K562 (cell line): ENCODE results near the gene EIF3K. TPM values are rescaled to one million over a fixed set of nuclear protein-coding genes. Genes with fewer than 3 reads are reported as not detected.

Experiments used
- ATAC-seq: fragments of 200-7000 bp; cut with Tn5 transposase; 3 replicates; pipeline ENCODE4 v1.9.1; 2020; ENCODE audit warnings: moderate library complexity
- BruUV-seq: library from RNA; stranded (reverse); fragments of 400-500 nt; replicated peaks from 2 replicates; lab custom pipeline; 2021; lab: Mats Ljungman, UMichigan
- CTCF ChIA-PET: fragments of 300-600 bp; formaldehyde crosslinking; extraction: SDS; loops from one replicate; lab custom pipeline; 2021; ENCODE audit warnings: low intra/inter-chr PET ratio; lab: Yijun Ruan, JAX
- POLR2A ChIA-PET: fragments of 300-600, 350-650 bp; sonication (Branson Sonifier 250); formaldehyde crosslinking; extraction: SDS; loops from one replicate; lab custom pipeline; 2021; ENCODE audit warnings: antibody characterized with exemption, inconsistent platforms; lab: Yijun Ruan, JAX
- DNase-seq, 4 experiments: peaks; one replicate each; pipeline versions ENCODE4 v3.0.0 to v3.0.0-alpha.2; 2011 to 2018; ENCODE audit warnings: low spot score in 3 of 4, mixed read lengths in 3 of 4; ENCODE audit errors: extremely low read depth in 1 of 4
- FAIRE-seq: peaks from 2 replicates; lab custom pipeline; 2011; peaks lifted over from hg19 to GRCh38; lab: Jason Lieb, UNC
- H2AFZ ChIP-seq: 2 replicates; pipeline ENCODE4 v1.6.0; 2011; ENCODE audit warnings: low read depth, low read length, control low read depth, inconsistent platforms
- H3K27ac ChIP-seq: fragments of 200-600 bp; 3 replicates; pipeline ENCODE4 v1.8.0; 2011; ENCODE audit warnings: low read depth, mild to moderate bottlenecking, control low read depth, inconsistent platforms, low read length, moderate library complexity, mixed read lengths; ENCODE audit errors: extremely low read depth
- H3K27me3 ChIP-seq, 2 experiments: fragments of 300-600 bp in 1 of 2; 2 replicates in 1 of 2; 3 replicates in 1 of 2; pipeline versions ENCODE4 v1.6.0 to v1.8.0; 2011; ENCODE audit warnings: inconsistent platforms in 2 of 2, low read length in 2 of 2, mild to moderate bottlenecking in 1 of 2, mixed read lengths in 1 of 2, moderate library complexity in 1 of 2; ENCODE audit not compliant: control insufficient read depth in 2 of 2, insufficient read depth in 2 of 2
- H3K36me3 ChIP-seq: fragments of 300-600 bp; 3 replicates; pipeline ENCODE4 v1.8.0; 2011; ENCODE audit warnings: mild to moderate bottlenecking, low read length, inconsistent platforms; ENCODE audit not compliant: control insufficient read depth, insufficient read depth
- H3K4me1 ChIP-seq, 2 experiments: fragments of 200-600 bp in 1 of 2; replicated peaks in 1 of 2; 2 replicates in 1 of 2; 3 replicates in 1 of 2; pipeline versions ENCODE4 v1.5.1 to v1.8.0; 2011; ENCODE audit warnings: inconsistent platforms in 2 of 2, low read length in 2 of 2, mild to moderate bottlenecking in 1 of 2, mixed read lengths in 1 of 2, moderate library complexity in 1 of 2; ENCODE audit not compliant: control insufficient read depth in 2 of 2, insufficient read depth in 2 of 2
- H3K4me2 ChIP-seq: 2 replicates; pipeline ENCODE4 v1.6.1; 2011; ENCODE audit warnings: low read length, control low read depth, inconsistent platforms, mixed read lengths; ENCODE audit not compliant: insufficient read depth
- H3K4me3 ChIP-seq: fragments of 200-600 bp; sonication (generic), shearing (Covaris generic); 2 replicates; pipeline ENCODE4 v1.5.1; 2016; ENCODE audit warnings: control low read depth, inconsistent platforms
- H3K79me2 ChIP-seq: fragments of 200-600 bp; 3 replicates; pipeline ENCODE4 v1.8.0; 2011; ENCODE audit warnings: low read length, inconsistent platforms; ENCODE audit not compliant: control insufficient read depth, insufficient read depth
- H3K9ac ChIP-seq, 2 experiments: 2 replicates each; pipeline versions ENCODE4 v1.6.0 to v1.6.1; 2011; ENCODE audit warnings: low read depth in 2 of 2, low read length in 2 of 2, control low read depth in 1 of 2, inconsistent platforms in 1 of 2, mild to moderate bottlenecking in 1 of 2, mixed read lengths in 1 of 2; ENCODE audit not compliant: insufficient read depth in 1 of 2
- H3K9me1 ChIP-seq: one replicate; pipeline ENCODE4 v1.6.0; 2011; ENCODE audit warnings: inconsistent platforms, mild to moderate bottlenecking, low read length, moderate library complexity; ENCODE audit not compliant: control insufficient read depth, insufficient read depth
- H3K9me3 ChIP-seq: replicated peaks from 2 replicates; pipeline ENCODE4 v1.5.1; 2011; ENCODE audit warnings: low read depth, low read length, inconsistent platforms; ENCODE audit not compliant: control insufficient read depth, insufficient read depth
- H4K20me1 ChIP-seq: replicated peaks from 2 replicates; pipeline ENCODE4 v1.6.1; 2011; ENCODE audit warnings: low read length, inconsistent platforms, mixed read lengths; ENCODE audit not compliant: control insufficient read depth, insufficient read depth
- CEBPG ChIP-seq, 3 experiments: fragments of 200-800 bp in 1 of 3; sonication (Bioruptor generic) in 1 of 3; sonication (generic) in 1 of 3; formaldehyde crosslinking in 1 of 3; IDR thresholded peaks in 2 of 3; conservative IDR thresholded peaks in 1 of 3; 2 replicates each; pipeline versions ENCODE4 v1.6.1 to v1.8.0; 2016 to 2022; ENCODE audit warnings: missing compliant biosample characterization in 2 of 3, missing genetic modification characterization in 2 of 3, mild to moderate bottlenecking in 1 of 3, missing genetic modification reagents in 1 of 3
- CHCHD3 ChIP-seq: fragments of 250-450 bp; sonication (Bioruptor Pico); IDR thresholded peaks from 2 replicates; pipeline ENCODE4 v2.1.2; 2022; ENCODE audit warnings: mild to moderate bottlenecking
- ESRRB ChIP-seq: fragments of 250-450 bp; sonication (Bioruptor Pico); IDR thresholded peaks from 2 replicates; pipeline ENCODE4 v1.5.0; 2020; ENCODE audit warnings: mild to moderate bottlenecking, moderate library complexity, borderline replicate concordance
- HMGN3 ChIP-seq: IDR thresholded peaks from 2 replicates; pipeline ENCODE4 v1.6.1; 2011; ENCODE audit warnings: borderline replicate concordance, low read depth, mild to moderate bottlenecking, mixed read lengths, low read length; ENCODE audit not compliant: insufficient read length; ENCODE audit errors: extremely low read depth
- IFI16 ChIP-seq: fragments of 250-450 bp; sonication (Bioruptor Pico); IDR thresholded peaks from 2 replicates; pipeline ENCODE4 v2.1.2; 2022; ENCODE audit warnings: mild to moderate bottlenecking, inconsistent platforms
- KLF13 ChIP-seq: fragments of 450-650 bp; IDR thresholded peaks from 2 replicates; pipeline ENCODE4 v1.6.1; 2016; ENCODE audit warnings: missing genetic modification characterization, low read depth, mild to moderate bottlenecking, missing compliant biosample characterization, moderate library complexity, borderline replicate concordance
- PCBP1 ChIP-seq: fragments of 200-400 bp; formaldehyde crosslinking; IDR thresholded peaks from 2 replicates; pipeline ENCODE4 v1.6.1; 2018; ENCODE audit warnings: mild to moderate bottlenecking, low read depth, low read length; ENCODE audit not compliant: poor library complexity, severe bottlenecking
- POLR2H ChIP-seq: IDR thresholded peaks from 2 replicates; pipeline ENCODE4 v1.6.1; 2016; ENCODE audit warnings: missing genetic modification characterization, low read depth, mild to moderate bottlenecking, control low read depth, missing compliant biosample characterization, moderate library complexity
- RBM14 ChIP-seq: fragments of 200-400 bp; formaldehyde crosslinking; IDR thresholded peaks from 2 replicates; pipeline ENCODE4 v1.6.1; 2018; ENCODE audit warnings: low read depth, mild to moderate bottlenecking, low read length, moderate library complexity, borderline replicate concordance; ENCODE audit not compliant: insufficient read depth
- ZKSCAN1 ChIP-seq: fragments of 150-350 bp; IDR thresholded peaks from 2 replicates; pipeline ENCODE4 v1.6.1; 2016; ENCODE audit warnings: low read depth, low read length
- WGBS: fragments of 100-300 bp; shearing (Covaris generic); methylation state at CpG from one replicate; pipeline ENCODE4 v1.1.6; 2016; ENCODE audit warnings: low coverage, mixed read lengths; ENCODE audit not compliant: insufficient coverage; ENCODE audit errors: missing lambda C conversion rate; 5-methylcytosine and 5-hydroxymethylcytosine counted together
- in situ Hi-C: fragments of 300-500 bp; cut with MboI; formaldehyde crosslinking; loops from 4 replicates; pipeline ENCODE4 v1.15.0; 2018; ENCODE audit warnings: inconsistent platforms, mixed read lengths
- intact Hi-C: fragments of 100-400 bp; cut with micrococcal nuclease; formaldehyde crosslinking; loops from 2 replicates; pipeline ENCODE4 v1.14.2; 2022
- polyA plus RNA-seq, 8 experiments: library from polyadenylated mRNA; depleted of rRNA in 4 of 8; stranded (reverse) in 5 of 8; unstranded in 3 of 8; fragments of >200 nt; fragmentation: Nextera tagmentation in 2 of 8; fragmentation: Illumina TruSeq in 1 of 8; extraction: Ambion mirVana in 2 of 8; extraction: Trizol in 1 of 8; gene quantifications; 2 replicates each; pipeline versions ENCODE4 v1.2.1 to v1.2.3, GENCODE V29; 2011 to 2014; ENCODE audit warnings: inconsistent platforms in 1 of 8, missing spikeins in 1 of 8
- total RNA-seq, 7 experiments: library from RNA; depleted of rRNA in 6 of 7; stranded (reverse); fragments of >200 nt in 6 of 7; fragmentation: Illumina TruSeq in 2 of 7; extraction: Trizol in 2 of 7; gene quantifications; 2 replicates each; pipeline versions ENCODE4 v1.2.1 to v1.2.3, GENCODE V29; 2011 to 2021; ENCODE audit warnings: low replicate concordance in 1 of 7
- TF ChIP-seq, protein P1 (sequence below): fragments of 250-450 bp; sonication (Bioruptor Pico); IDR thresholded peaks from 2 replicates; pipeline ENCODE4 v1.5.0; 2020; ENCODE audit warnings: mild to moderate bottlenecking, borderline replicate concordance

The EIF3K gene
- total and polyA plus RNA-seq, 9 of the 15 experiments (the other 6 are each of a cell fraction or from before 2014, with no cell fraction given): 387 to 1,827 (median 733) TPM

DNA sequence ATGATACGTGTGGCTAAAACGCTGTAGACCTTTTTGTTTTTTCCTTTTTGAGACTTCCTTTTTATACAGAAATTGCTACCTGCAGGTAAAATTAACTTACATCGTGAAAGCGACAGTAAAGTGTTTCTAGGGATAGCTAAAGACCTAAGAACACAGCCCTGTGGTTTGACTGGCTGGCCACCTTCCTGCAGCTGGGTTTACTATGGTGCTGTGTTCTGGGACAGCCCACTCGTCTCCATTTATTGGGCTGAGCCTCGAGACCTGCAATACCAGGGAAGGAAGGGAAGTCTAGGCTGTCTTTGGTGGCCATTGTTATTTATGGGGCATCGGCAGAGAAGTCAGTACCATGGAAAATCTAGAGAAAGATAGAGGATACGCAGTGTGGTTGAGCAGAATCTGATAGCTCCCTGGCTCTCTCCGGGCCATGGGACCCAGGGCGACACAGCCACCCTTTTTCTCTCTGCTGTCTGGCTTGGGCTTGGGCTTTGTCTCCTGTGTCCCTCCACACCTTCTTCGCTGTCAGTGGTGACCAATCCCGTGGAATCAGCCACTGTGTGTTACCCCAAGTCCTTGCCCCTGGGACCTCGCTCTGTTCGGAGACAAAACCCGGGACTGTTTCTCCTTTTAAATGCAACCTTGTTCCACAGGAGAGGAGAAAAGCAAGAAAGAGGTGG is 59.4 kb downstream of the EIF3K start:
- POLR2A ChIA-PET: interaction anchor here (0.6 to 1.2 kb wide), 4 partner anchors 9 to 1694 kb away, joined by 3 to 6 read pairs (median 4); no protein-coding TSS in a partner anchor
- H3K4me2 ChIP-seq: peak overlapping the region; percentile 47
- TF ChIP-seq PCBP1 (no peak), IFI16 (CRISPR knock-in tag) (peak; percentile 26; the same call in 1 of the 2 replicates), CHCHD3 (CRISPR knock-in tag) (no peak), CEBPG (CRISPR knock-in tag; IDR thresholded peaks at IDR 0.05) (no peak), CEBPG (tag; conservative IDR thresholded peaks at IDR 0.05 in 1 of 2, IDR thresholded peaks at IDR 0.05 in 1 of 2) (no peak), ZKSCAN1 (no peak), ESRRB (CRISPR knock-in tag) (no peak), KLF13 (tag) (no peak), RBM14 (no peak), POLR2H (tag) (no peak), HMGN3 (no peak)
- TF ChIP-seq, protein P1, sequence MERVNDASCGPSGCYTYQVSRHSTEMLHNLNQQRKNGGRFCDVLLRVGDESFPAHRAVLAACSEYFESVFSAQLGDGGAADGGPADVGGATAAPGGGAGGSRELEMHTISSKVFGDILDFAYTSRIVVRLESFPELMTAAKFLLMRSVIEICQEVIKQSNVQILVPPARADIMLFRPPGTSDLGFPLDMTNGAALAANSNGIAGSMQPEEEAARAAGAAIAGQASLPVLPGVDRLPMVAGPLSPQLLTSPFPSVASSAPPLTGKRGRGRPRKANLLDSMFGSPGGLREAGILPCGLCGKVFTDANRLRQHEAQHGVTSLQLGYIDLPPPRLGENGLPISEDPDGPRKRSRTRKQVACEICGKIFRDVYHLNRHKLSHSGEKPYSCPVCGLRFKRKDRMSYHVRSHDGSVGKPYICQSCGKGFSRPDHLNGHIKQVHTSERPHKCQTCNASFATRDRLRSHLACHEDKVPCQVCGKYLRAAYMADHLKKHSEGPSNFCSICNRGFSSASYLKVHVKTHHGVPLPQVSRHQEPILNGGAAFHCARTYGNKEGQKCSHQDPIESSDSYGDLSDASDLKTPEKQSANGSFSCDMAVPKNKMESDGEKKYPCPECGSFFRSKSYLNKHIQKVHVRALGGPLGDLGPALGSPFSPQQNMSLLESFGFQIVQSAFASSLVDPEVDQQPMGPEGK: no peak

More for the DNA sequence above, 59.4 kb downstream of the EIF3K start:
- Histone ChIP-seq H3K4me1 (peaks cover 71 to 86% of the 10 kb centered on the region in 2 experiments), H3K79me2 (peaks cover 93% of the 10 kb centered on the region), H3K36me3 (peaks cover 64% of the 10 kb centered on the region), H4K20me1 (0 out of 2 replicates have a peak, but pooled peaks cover 2% of the 10 kb centered on the region), H3K27ac (peak overlapping the region; percentile 63), H3K27me3 (no peaks in the 10 kb centered on the region), H2AFZ (no peak overlapping the region), H3K9me3 (peaks cover 7% of the 10 kb centered on the region), H3K4me3 (no peak overlapping the region), H3K9ac (peak overlapping the region; percentile 39 to 84), H3K9me1 (peaks cover 3% of the 10 kb centered on the region)
- intact Hi-C loops (loop anchor here (5.0 kb wide), 2 partner anchors 41 to 49 kb away; no protein-coding TSS in a partner anchor), in situ Hi-C loops (no loop called here)
- ATAC-seq (no peak), DNase-seq (no peak), FAIRE-seq (no peak)
- WGBS: 56% methylated on average over 15 of the region's 15 CpGs
- CTCF ChIA-PET: no interaction called here
- no TSS peak for BruUV-seq
